GM21723 (cell line): ENCODE results near the gene ROR2.

Experiments
- ATAC-seq: cut with Tn5 transposase; IDR thresholded peaks from one replicate; pipeline ENCODE4 v1.9.1; 2021; ENCODE audit warnings: mild to moderate bottlenecking, moderate library complexity; ENCODE audit not compliant: unreplicated experiment

ROR2 gene

DNA sequence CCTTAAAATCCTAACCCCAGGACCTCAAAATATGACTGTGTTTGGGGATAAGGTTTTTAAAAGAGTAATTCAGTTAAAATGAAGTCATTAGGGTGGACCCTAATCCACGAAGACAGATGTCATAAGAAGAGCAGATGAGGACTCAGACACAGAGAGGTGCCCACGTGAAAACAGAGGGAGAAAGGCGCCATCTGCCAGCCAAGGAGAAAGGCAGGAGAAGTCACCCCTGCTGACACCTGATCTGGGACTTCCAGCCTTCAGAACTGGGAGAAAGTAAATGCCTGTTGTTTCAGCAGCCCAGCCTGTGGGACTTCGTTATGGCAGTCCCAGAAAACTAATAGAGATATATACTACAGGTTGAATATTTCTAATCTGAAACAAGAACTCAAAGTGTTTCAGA, 67.4 kb downstream of the ROR2 start:
- ATAC-seq = no peak

DNA sequence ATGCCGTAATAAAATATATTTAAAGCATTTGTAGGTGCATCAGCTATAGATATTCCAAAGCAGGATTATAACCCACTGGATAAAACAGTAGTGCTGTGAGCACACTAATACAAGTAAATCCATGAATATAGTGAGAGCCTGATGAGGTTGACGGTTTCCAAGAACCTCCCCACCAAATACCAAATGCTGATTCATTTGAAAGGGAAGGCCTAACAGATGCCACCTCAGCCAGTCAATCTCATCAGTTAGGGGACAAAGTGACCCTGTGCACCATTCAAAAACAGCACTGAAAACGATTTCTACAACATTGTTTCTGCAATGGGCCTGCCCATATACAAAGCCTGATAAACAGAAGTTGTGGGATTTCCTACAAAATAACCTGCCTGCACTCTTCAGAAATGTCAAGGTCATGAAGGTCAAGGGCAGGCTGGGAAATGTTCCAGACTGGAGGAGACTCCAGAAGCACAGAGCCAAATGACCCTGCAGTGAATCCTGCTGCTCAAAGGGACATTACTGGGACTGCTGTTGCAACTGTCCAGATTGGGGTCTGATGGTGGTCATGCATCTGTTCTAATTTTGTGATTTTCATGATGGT, 69.6 kb downstream of the ROR2 start:
- no peak for ATAC-seq

GRCh38 chr9:91879231-91879630, 70.8 kb downstream of the ROR2 start:
- no peak for ATAC-seq

- no peak for ATAC-seq
These were observed 76.4 kb downstream of the ROR2 start for GRCh38 chr9:91873637-91874051.

DNA sequence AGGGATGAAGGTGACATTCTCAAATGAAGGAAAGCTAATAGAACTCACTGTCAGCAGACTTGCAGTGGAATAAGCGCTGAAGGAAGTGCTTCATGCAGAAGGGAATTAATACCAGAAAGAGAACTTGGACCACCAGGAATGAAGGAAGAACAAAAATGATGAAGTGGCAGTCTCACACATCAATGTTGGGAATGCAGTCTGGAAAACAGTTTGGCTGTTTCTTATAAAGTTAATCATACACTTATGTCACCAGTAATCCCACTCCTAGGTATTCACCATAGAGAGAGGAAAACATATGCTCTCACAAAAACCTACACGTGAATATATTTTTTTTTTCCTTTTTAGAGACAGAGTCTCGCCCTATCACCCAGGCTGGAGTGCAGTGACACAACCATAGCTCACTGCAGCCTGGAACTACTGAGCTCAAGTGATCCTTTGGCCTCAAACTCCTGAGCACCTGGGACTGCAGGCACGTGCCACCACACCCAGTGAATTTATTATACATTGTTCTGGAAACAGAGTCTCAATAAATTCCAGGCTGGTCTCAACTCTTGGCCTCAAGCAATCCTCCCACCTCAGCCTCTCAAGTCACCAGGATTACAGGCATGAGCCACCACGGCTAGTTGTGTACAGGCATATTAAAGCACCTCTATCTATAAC, 81.2 kb downstream of the ROR2 start:
- ATAC-seq = no peak

DNA sequence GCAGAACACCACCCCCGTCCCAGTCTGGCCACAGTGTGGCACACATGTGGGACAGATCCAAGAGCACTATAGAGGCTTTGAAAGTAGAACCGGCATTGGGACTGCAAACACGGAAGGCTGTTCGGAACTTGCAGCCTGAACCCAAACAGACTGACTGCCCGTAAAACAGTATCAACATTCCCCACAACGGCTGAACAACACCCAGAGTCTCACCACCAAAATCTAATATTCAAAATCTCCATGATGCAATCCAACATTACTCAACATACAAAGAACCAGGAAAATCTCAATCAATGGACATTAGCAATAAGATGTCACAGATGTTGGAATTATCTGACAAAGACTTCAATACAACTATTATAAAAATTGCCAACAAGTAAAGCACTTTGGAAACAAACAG, 82.3 kb downstream of the ROR2 start:
- ATAC-seq = no peak

DNA sequence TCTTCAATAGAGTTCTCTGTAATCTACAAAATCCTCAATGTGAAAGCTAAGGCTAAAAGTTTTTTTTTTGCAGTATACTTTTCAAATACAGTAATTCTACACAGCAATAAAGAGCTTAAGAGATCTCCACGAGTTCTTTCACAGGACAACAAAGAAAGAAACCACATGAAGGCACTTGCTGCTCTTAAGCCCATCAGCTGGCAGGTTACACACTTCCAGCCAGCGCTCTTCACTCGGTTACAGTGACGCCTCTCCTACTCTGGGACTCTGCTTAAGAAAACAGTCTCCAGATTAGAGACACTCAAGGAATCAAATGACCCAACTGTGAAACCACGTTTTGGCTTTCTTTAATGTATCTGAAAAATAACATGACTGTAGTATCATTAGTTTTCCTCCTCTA, 85.0 kb downstream of the ROR2 start:
- no peak for ATAC-seq

- ATAC-seq = no peak
These were observed 85.6 kb downstream of the ROR2 start for GRCh38 chr9:91864380-91864779.

- ATAC-seq = no peak
These were observed 86.6 kb downstream of the ROR2 start for GRCh38 chr9:91863469-91863868.

DNA sequence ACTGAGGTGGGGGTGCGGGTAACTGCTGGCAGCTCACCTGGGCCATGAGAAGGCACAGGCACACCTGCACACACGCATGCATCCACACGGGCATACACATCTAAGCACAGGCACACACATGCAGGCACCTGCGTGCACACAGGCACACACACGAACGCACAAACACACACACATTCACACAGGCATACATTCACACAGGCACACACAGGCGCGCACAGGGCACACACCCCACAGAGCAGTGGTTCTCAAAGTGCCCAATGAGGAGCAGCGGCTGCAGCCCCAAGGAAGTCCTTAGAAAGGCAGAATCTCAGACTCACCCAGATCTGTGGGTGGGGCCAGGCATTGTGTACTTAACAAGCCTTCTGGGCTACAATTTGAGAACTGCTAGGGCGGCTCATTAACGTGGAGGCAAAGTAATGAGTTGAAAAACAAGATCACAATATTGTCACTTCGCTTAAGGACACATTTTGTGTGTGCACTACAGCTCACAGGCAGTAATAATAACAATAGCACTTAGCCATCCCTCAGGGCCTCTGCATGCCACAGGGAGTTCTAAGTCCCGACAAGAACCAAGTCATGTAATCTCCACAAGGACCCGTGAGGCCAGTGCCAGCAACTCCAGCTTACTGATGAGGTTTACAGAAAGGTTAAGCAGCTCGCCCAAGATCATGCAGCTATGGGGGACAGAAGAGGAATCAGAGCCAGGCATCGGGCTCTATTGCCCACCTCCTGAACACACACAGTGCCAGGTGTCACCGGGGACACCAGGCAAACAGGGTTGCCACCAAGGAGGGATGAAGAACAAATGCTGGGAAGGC, 91.6 kb downstream of the ROR2 start:
- no peak for ATAC-seq

DNA sequence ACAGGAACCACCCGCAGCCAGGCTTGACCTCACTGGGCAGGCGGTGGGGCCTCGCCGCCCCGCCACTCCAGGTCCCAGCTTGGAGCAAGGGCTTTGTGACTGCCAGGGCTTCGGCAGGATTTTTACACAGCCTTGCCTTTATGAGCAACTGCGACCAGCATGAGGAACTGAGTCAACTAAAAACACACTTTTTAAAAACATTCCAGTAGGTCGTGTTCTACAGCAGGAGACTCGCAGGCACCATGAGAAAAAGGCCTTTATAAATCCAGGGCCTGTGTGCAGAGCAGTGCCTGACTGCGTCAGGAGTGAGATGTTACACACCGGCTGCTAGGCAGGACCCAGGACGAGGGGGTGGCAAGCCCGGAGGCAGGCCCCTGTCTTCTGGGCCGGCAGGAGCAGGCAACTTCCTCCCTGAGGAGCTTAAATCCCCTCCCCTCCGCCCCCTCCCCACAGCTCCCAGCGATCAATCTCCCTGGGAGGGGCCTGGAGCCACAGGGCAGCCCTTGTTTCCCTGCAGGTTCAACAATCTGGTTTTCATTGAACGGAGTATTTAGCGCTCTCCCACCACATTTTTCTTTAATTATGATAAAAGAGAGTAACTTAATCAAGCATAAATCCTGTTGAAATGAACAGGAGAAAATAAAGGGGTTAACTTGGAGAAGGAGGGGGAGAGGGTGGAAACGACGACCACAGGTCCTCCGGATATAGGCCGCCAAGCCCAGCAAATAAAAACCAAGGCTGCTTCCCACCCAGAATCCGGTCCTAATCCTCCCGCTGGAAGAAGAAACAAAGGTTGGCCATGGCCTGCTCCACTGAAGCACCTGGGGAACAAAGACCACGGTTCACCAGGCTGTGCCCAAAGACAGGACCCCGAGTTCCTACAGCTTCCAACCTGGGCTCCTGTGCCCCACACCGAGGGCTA, 92.5 kb downstream of the ROR2 start:
- ATAC-seq = no peak

GRCh38 chr9:91856419-91856818, 93.6 kb downstream of the ROR2 start:
- ATAC-seq = no peak

GRCh38 chr9:91855196-91855595, 94.8 kb downstream of the ROR2 start:
- no peak for ATAC-seq

GRCh38 chr9:91852801-91853347, 97.2 kb downstream of the ROR2 start:
- no peak for ATAC-seq

DNA sequence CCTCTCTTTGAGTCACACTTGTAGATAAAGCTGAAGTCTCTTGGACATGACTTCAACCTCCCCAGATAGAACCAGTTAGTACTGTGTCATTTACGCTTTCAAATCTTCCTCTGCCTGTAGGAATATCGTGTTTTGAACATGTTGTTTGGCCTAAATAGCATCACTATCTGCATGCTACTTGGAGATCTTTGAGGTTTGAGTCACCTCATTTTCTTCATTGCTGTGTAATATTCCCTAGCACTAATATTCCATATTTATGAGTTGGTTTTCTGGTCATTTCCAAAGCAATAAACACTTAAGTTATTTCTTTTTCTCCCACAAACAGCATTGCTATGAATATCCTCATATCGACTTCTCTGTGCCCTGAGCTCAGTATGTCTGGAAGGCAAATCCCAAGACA, 100.3 kb downstream of the ROR2 start:
- ATAC-seq = no peak

DNA sequence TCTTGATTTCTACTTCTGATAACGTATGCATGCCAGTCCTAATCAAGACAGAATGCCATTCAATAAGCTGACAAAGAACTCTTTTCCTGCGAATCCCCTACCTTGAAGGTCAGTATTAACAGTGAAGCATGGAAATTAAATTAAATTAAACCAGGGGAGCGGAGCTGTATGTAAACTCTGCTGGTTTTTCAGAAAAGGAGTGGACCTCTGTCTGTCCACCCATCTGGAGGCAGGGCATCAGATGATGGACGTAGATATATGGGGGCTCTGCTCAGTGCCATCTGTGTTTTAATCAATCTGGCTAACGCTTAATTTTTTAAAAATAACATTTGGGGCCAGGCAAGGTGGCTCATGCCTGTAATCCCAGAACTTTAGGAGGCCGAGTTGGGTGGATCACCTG, 101.9 kb downstream of the ROR2 start:
- no peak for ATAC-seq

- ATAC-seq = no peak
These were observed 102.4 kb downstream of the ROR2 start for GRCh38 chr9:91847581-91848091.

- ATAC-seq = no peak
These were observed 104.1 kb downstream of the ROR2 start for GRCh38 chr9:91845879-91846278.

DNA sequence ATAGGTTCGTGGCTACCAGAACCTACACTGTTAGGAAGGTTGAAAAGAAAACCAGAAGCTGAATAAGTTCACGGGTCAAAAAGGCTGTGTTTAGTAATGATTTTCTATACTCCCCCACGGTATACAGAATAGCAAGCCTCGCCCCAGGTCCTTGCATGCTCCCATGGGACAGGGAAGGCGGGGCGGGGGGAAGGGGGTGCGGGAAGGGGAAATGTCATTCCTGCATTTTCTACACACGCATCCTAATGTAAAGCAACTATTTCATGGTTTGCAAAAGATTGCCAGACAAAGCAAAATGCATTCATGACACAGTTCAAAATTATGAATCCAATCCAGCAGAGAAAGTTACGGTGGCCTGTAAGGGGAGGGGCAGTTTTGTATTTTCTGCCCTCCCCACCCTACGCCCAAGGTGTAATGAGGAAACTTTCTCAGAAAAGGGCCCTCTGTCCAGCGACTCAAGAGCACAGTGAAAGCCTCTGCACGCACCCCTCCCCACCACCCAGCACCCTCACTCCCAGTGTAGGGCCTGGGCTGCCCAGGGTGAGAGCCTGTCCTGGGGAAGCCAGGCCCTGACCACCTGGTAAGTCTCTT, 105.2 kb downstream of the ROR2 start:
- ATAC-seq = no peak

- no peak for ATAC-seq
These were observed 105.8 kb downstream of the ROR2 start for GRCh38 chr9:91844190-91844589.
